NOMO-1 treated with dmso at 0.1 percent for 144 hours (cell line): ENCODE results near the gene FAM180A.

Experiments used
- DNase-seq: peaks from one replicate; lab custom pipeline; 2025; ENCODE audit not compliant: unreplicated experiment; lab: John Stamatoyannopoulos, UW

Gene FAM180A

DNA sequence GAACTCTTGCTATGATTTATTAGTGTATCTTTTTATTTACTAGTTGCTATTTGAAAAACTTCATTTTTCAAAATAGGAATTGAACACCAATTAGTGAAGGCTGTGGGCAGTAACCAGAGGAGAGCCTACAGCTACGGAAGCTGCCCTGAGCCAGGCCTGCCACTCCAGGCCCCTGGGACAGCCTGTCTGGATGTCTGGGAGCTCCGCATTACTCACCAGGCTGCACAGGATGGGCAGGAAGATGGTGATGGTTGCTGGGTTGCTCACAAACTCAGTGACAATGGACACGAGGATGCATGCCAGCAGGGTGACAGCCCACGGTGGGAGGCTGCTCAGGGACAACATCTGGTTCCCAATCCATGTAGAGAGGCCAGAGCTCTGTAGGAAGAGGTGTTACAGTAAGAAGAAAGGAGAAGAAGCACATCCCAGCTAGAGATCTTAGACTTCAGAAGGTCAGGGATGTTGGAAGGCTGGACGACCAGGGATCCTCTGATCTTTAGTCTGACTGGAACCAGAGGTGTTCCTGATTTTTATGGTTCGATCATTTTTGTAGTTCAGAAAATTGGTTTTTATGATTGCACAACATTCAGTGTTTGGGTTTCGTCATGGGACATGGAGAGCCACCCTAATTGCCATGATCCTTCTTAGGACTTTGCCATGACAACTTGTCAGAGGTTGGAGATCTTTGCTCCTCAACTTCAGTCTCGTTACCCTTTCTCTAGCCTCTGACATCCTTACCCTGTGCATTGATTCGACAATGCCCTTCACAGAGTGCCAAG is 63.1 kb downstream of the FAM180A start:
- DNase-seq = no peak

GRCh38 chr7:135684699-135685098 is 63.9 kb downstream of the FAM180A start:
- no peak for DNase-seq

DNA sequence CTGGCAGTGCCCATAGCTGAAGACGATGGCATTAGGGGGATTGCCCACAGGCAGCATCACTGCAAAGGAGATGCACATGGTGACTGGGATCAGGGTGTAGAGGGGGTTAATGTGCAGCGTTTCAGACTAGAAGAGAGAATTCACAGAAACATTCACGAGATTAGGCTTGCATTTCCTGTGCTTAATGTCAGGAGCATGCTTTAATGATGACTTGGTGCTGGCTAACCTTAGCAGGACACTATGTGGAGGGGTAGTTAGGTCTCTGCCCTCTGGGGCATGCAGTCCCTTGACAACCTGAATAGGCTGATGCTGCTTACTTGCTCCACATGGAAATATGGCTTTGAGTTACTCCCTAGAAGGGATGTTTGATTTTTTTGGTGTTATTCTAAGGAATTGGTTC is 64.5 kb downstream of the FAM180A start:
- no peak for DNase-seq

DNA sequence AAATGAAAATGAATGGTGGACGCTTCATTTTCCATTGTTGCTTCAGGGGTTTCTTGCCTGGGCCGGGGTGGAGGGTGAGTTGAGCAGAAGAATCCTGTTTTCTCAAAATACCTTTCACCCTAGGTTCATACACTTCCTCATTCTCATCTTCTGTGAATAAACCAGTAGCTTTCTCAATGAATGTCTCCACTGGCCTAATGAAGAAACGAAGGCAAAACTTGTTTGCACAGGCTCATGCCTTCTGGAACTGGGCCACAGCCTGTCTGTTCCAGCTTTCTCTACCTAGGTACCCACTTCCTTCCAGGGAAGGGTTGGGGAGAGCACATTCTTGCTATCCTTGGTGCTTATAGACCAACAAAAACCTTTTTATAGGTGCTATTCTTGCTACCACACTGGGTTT is 65.0 kb downstream of the FAM180A start:
- DNase-seq = no peak

GRCh38 chr7:135682191-135682590 is 66.4 kb downstream of the FAM180A start:
- DNase-seq = no peak

DNA sequence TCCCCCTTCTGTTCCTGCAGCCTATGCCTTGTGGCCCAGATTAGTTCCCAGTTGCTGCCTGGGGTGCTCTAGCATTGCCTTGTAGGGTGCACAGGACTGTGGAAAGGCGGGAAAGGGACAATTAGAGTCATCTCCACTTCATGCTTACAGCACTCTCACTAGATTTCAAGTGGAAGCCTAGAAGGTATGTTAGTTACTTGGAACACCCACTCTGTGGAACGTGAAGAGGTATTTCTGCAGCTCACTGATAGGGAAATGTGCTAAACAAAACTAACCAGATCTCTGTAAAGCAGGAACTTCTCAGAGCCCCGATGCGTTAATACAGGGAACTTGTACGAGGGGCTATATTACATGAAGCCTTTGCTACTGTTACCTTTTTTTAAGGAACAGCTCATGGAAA is 66.9 kb downstream of the FAM180A start:
- no peak for DNase-seq
